Hypothalamus (tissue), 51 donors: ENCODE data around the gene ARHGEF3.
"Not testable (repeated sequence)": the region's sequence is repeated elsewhere in the genome, so short reads cannot be mapped to it uniquely, and the experiment has no call there.

Experiments
- DNase-seq, 51 donors: peaks; one replicate each; lab custom pipeline; 2025; lab: John Stamatoyannopoulos, UW

The ARHGEF3 gene

DNA sequence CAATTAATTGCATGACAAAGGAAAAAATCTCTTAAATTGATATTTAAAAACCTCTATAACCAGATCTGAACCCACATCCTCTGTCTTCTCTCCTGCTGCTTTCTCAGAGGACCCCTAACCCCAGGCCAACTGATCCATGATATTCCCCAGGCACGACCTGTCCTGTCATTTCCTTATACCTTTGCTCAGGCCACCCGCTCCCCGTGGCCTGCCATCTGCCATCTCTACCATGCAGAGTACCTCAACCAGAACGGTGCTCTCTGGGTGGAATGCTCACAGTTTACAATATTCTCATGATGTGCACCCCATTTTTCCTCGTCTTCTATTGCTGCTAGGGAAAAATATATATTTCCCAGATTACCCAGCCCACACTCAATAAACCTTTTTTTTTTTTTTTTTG is 57.7 kb downstream of the ARHGEF3 start:
- no peak for DNase-seq

DNA sequence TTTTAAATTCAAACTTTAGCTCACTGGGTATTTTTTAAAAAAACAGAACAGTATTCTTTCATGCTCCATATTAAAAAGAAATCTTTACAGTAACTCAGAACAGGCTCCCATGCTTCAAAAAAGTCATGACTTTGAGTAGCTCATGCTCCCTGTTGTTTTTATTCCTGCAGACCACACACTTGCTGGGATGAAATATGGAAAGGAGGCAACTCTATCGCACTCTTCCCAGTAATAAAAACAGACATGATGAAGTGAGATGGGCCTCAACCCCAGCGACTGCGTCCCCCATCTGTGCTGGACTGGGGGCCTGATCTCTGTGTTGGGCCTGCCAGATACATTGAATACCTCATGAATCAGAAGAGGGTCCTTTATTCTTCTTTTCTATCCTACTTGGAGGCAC is 58.9 kb downstream of the ARHGEF3 start:
- DNase-seq, result no peak

DNA sequence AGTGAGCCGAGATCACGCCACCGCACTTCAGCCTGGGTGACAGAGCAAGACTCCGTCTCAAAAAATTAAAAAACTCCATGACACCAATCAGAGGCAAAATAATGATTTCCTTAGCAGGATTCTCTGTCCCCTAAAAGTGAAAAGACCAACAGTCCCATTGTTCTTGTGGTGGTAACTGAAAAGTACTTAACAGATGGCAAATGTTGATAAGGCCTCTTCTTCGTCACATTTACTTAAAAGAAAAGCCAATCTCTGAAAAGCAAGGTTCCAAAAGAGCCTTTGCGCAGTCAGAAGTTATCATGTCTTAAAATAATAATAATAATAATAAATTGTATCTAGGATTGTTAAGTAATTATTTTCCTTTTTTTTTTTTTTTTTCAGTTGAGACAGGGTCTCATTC is 62.7 kb downstream of the ARHGEF3 start:
- no peak for DNase-seq

DNA sequence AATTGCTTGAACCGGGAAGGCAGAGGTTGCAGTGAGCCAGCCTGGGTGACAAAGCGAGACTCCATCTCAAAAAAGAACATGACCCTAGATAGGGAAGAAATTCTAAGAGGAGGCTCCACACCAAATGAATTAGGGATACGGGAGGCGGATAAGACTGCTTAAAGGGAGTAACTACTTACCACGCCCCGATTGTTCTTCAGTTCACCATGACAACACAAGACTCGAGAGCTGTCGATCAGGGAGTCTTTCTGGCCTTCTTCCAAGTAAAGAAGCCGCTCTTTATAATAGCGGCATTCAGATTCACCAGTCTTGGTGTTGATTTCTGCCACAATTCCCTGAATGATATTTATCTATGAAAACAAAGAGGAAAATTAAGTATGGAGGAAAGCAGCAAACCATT is 64.7 kb downstream of the ARHGEF3 start:
- DNase-seq, result no peak

DNA sequence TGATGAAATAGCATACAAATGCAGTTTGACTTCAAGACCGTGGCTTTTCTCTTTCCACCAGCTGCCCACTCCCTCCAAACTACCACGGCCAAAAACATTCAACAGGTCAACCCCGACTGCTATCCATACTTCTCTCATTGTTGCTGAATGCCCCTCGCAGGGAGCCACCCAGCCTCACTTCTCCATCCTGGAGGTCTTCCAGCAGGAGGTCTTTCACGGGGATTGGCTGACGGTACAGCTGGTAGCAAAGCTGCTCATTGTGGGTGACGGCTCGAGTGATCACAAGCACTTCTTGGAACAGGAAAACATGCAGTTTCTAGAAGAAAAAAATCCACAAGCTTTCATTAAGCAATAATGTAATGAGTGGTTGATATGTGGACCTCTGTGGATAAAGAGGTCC is 69.6 kb downstream of the ARHGEF3 start:
- no peak for DNase-seq

DNA sequence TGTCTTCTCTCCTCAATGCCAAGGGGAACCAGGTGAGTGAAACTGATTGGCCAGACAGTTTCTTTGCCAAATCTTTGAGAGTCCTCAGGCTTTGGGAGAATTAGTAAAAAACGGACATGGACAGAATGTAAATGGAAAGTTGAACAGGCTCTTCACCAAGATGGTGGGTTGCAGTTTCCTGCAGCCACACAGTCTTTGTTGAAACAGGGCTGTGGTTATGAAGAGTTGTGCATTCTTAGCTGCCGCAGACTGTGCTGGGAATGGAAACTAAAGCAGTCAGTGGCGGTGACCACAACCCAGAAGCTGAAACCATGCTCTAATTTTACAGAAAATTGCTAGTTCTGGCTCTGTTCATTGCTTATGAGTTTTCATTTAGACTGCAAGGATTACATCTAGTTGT is 76.6 kb downstream of the ARHGEF3 start:
- no peak for DNase-seq

DNA sequence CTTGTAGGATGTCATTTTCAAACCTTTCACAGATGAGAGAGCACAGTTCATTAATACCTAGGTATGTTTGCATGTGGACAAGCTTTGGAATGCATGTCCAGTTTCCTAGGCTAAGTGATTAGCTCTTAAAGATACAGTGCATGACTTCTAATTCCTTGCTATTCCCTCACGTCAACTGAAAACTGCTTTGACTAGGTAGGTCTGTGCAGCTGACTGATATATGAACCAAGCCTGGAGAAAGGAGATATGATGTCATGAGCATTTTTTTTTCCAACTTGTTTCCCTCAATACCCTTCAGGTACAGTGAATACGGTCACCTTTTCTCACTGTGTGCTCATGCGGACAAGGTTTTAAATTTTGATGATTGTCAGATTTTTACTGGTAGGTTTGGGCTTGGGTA is 77.1 kb downstream of the ARHGEF3 start:
- DNase-seq, result no peak

DNA sequence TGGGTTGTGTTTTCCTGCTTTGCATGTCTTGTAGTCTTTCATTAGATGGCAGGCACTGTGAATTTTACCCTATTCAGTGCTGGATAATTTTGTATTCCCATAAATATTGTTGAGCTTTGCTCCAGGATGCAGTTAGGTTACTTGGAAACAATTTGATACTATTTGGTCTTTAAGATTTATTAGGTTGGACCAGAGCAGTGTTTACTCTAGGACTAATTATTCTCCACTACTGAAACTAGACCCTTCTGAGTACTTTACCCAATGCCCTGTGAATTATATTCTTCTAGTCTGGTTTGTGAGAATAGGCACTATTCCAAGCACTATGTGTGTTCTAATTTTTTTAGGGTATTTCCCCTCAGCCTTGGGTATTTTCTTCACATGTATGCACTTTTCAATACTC is 80.9 kb downstream of the ARHGEF3 start:
- DNase-seq, result no peak

DNA sequence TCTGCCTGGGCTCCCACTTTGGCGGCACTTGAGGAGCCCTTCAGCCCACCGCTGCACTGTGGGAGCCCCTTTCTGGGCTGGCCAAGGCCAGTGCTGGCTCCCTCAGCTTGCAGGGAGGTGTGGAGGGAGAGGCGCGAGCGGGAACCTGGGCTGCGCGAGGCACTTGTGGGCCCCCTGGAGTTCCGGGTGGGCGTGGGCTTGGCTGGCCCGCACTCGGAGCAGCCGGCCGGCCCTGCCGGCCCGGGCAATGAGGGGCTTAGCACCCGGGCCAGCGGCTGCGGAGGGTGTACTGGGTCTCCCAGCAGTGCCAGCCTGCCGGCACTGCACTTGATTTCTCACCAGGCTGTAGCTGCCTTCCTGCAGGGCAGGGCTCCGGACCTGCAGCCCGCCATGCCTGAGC is 82.9 kb downstream of the ARHGEF3 start:
- DNase-seq, result not testable (repeated sequence)

DNA sequence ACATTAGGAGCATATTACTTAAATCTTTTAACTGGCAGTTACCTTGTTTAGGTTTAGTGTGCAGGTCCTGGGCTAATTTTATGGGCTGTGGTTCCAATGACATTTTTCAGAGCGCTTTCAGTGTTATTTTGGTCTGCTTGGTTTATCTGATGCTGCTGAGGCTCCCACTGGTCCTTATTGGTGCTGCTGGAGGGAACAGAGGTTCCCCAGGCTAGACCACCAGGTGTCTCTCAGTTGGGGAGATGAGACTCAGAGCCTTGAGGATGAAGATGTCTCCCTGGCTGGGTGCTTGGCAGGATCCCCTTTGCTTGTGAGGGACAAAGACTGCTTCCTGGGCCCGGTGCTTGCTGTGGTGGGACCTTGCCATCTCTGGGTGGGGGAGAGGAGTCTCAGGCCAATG is 90.4 kb downstream of the ARHGEF3 start:
- DNase-seq, result no peak

DNA sequence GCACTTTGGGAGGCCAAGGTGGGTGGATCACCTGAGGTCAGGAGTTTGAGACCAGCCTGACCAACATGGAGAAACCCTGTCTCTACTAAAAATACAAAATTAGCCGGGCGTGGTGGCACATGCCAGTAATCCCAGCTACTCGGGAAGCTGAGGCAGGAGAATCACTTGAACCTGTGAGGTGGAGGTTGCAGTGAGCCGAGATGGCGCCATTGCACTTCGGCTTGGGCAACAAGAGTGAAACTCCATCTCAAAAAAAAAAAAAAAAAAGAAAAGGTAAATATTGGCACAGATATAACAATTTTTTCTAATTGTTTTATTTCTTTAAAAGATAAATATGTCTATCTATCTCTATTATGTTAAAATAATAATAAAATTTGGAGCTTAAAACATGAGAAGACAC is 94.3 kb downstream of the ARHGEF3 start:
- DNase-seq, result not testable (repeated sequence)

DNA sequence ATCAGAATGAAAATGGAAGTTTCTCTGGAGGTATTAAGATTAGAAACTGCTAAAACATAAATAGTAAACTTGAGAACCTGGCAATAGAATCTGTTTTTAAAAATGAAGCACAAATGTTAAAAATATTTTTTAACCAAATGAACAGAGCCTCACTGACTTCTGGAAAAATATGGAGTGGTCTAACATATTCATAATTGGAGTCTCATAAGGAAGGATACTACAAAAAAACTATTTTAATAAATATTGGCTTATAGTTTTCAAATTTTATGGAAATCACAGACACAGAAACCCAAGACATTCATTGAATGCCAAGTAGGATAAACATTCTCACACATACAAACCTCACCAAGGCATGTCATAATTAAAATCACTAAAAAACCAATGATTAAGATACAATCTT is 95.1 kb downstream of the ARHGEF3 start:
- DNase-seq, result no peak

DNA sequence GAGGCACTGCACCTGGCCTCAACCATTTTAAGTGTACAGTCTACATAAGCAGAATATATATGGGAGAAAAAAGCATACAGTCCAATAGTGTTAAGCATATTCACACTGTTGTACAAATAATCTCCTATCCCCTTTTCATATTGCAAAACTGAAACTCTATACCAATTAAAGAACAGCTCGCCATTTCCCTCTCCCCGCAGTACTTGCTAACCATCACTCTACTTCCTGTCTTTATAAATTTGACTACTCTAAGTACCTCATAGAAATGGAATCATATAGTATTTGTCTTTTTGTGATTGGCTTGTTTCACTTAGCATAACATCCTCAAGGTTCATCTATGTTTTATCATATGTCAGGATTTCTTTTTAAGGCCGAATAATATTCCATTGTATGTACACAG is 97.0 kb downstream of the ARHGEF3 start:
- no peak for DNase-seq

DNA sequence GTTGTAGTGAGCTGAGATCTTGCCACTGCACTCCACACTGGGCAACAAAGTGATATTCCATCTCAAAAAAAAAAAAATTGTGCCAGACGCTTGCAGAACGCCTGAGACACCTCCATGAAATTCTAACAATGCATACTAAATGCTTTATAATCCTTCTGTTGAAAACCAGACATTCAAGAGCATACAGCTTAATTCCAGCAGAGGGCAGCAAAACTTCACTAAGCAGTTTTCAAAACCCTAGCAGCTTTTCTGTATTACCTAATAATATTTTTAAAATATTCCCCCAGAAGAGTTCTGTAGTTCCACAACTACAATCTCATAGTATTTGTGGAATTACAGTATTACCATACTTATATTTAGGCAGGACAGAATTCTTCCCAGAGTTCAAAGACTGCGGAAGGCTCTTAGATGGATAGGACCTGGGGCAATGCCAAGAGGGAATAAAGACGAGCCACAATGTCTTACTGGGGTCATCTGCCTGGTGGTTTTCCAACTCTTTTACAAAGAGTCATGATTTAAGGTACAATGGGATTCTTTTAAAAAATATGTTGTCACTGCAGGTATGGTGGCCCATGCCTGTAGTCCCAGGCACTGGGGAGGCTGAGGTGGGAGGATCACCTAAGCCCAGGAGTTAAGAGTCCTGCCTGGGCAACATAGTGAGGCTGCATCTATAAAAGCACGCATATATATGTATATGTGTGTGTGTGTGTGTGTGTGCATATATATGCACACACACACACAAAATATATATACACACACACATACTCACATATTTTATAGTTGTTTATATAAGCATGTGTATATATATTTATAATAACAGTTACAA is 99.0 kb downstream of the ARHGEF3 start:
- DNase-seq, result peak in 18 of 51 donors; percentile 1 to 71 (median 25)

DNA sequence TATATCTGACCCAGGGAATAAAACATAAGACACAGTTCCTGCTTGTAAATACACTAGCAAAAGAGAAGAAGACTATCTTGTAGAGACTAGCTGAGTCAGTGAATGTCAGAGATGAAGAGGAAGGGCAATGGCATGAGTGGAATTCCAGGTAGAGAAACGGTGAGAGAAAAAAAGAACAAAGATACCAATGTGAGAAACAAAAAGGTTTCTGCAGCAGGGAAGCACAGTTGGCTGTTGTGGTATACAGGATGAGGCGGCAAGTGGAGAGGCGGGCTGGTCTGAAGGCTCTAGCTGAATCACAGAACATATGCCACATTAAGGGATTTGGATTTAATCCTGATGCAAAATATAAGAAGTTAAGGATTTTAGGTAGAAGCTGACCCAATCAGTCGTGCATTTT is 101.6 kb downstream of the ARHGEF3 start:
- DNase-seq, result peak in 1 of 51 donors; percentile 1

DNA sequence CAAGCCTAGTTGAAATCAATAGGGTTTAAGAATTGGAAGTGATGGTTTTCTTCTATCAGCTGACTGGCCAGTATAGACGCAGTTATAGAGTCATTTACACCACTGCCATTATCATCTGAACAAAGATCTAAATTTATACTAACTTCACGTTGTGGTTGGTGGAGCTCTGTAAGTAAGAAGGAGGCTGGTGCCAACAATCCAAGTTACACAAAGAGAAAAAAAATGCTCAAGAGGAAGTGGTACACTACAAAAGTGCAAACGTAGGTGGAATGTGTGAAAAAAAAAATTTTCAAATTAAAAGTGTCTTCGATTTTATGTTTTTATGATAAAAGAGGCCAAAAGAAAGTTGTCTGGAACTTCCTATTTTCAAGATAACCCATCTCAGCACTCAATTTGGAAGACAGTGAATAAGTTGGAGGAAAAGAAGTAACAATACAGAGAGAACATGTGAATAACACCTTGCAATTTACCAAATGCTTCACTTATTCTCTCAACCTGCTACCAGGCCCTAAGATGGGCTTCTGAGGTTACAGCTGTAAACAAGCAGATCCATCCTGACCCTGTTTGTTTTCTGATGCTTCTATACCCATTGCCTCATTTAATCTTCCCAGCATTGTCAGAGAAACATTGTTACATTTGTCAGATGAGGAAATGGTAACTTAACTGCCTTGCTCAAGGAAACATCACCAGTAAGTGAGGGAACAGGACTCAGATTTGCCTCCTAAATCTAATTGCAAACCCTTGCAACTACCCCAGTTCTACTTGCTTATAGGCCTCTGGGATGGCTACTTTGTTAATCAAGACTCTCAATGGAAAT is 106.7 kb downstream of the ARHGEF3 start:
- no peak for DNase-seq

DNA sequence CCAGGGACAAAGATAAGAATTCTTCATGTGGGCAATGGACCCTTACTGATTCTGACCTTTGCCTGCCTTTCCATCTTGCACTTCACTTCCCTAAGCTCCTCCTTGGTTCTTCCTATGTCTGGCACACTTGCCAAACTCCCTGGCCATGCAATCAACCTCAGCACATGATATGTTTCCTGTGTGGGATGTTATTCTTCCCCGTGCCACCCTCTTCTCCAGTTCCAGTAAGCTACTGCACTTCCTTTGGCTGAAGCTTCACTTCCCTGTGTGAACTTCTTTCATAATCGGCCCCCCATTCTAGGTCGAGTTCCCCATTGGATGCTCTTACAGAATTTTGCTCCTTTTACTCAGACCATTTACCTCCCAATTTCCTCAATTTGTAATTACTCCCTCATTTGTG is 108.0 kb downstream of the ARHGEF3 start:
- DNase-seq, result no peak

DNA sequence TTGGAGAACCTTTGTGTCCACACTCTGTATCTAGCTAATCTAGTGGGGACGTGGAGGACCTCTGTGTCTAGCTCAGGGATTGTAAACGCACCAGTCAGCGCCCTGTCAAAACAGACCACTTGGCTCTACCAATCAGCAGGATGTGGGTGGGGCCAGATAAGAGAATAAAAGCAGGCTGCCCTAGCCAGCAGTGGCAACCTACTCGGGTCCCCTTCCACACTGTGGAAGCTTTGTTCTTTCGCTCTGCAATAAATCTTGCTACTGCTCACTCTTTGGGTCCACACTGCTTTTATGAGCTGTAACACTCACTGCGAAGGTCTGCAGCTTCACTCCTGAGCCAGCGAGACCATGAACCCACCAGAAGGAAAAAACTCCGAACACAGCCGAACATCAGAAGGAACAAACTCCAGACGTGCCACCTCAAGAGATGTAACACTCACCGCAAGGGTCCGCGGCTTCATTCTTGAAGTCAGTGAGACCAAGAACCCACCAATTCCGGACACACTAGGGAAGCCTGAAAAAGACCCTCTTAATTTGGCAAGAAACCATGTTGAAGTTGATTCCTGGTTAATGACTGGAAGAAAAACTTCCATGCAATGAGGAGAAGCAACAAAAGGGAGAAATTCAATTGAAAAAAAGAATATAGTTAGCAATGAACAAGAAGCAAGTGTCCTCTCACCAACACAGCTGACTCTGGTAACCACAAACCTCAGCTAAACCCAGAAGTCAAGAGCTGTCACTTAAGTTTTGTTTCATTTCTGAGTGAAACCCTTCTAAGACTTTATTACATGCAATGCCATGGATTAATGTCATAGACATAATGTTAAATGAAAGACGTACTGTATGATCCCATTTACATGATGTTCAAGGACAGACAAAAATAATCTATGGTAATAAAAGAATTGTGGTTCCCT is 109.0 kb downstream of the ARHGEF3 start:
- not testable (repeated sequence) for DNase-seq

DNA sequence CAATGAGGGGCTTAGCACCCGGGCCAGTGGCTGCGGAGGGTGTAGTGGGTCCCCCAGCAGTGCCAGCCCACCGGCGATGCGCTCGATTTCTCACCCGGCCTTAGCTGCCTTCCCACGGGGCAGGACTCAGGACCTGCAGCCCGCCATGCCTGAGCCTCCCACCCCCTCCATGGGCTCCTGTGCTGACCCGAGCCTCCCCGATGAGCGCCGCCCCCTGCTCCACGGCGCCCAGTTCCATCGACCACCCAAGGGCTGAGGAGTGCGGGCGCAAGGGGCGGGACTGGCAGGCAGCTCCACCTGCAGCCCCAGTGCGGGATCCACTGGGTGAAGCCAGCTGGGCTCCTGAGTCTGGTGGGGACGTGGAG is 109.8 kb downstream of the ARHGEF3 start:
- not testable (repeated sequence) for DNase-seq

DNA sequence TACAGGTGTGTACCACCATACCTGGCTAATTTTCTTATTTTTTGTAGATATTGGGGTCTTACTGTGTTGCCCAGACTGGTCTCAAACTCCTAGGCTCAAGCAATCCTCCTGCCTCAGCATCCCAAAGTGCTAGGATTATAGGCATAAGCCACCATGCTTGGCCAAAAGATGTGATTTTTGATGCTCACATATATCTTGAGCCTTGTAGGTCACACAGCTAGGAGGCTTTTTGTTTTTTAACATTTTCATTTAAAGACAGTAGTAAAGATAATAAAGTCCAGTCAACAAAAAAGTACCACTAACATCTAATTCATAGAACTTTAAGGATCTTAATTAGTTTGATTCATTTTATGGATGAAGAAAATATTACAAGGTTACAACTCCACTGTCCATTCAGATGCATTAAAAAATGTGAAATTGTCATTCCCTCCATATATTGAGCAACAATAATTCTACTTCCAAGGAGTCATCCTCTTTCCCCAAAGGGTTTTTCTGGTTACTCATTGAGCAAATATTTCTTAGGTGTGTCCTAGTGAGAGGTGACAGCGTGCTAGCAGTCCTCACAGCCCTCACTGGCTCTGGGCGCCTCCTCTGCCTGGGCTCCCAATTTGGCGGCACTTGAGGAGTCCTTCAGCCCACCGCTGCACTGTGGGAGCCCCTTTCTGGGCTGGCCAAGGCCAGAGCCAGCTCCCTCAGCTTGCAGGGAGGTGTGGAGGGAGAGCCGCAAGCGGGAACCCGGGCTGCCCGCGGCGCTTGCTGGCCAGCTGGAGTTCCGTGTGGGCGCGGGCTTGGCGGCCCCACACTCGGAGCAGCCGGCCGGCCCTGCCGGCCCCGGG is 110.4 kb downstream of the ARHGEF3 start:
- no peak for DNase-seq
